ENCODE measurements around the gene CATSPERE.
A peak's percentile ranks its signal among the peaks of the same experiment; 100 is the strongest.

The CATSPERE gene

GRCh38 chr1:244442850-244443249 lies 18.2 kb upstream of the CATSPERE start:
- TF ChIP-seq CTCF (IDR thresholded peaks at IDR 0.05; ENCODE audit: low read depth, low read length), result no peak
- H3K4me3 ChIP-seq (ENCODE audit: low read depth, low read length), result no peak overlapping the region

GRCh38 chr1:244444854-244445253 lies 16.2 kb upstream of the CATSPERE start:
- no peak for TF ChIP-seq CTCF (IDR thresholded peaks at IDR 0.05; ENCODE audit: low read depth, low read length)
- H3K4me3 ChIP-seq (ENCODE audit: low read depth, low read length), result no peak overlapping the region

- H3K4me3 ChIP-seq (ENCODE audit: low read depth, low read length), result no peak overlapping the region
- no peak for TF ChIP-seq CTCF (IDR thresholded peaks at IDR 0.05; ENCODE audit: low read depth, low read length)
These were observed 15.5 kb upstream of the CATSPERE start for GRCh38 chr1:244445320-244446181.

GRCh38 chr1:244447024-244447423 lies 14.0 kb upstream of the CATSPERE start:
- no peak for TF ChIP-seq CTCF (IDR thresholded peaks at IDR 0.05; ENCODE audit: low read depth, low read length)
- no peak overlapping the region for H3K4me3 ChIP-seq (ENCODE audit: low read depth, low read length)

- no peak for TF ChIP-seq CTCF (IDR thresholded peaks at IDR 0.05; ENCODE audit: low read depth, low read length)
- no peak overlapping the region for H3K4me3 ChIP-seq (ENCODE audit: low read depth, low read length)
These were observed 13.5 kb upstream of the CATSPERE start for GRCh38 chr1:244447552-244447951.

- no peak for TF ChIP-seq CTCF (IDR thresholded peaks at IDR 0.05; ENCODE audit: low read depth, low read length)
- peak overlapping the region; percentile 18; the same call in 1 of the 2 replicates for H3K4me3 ChIP-seq (ENCODE audit: low read depth, low read length)
These were observed 12.6 kb upstream of the CATSPERE start for GRCh38 chr1:244448279-244449036.

All from WI38 (cell line).